ENCODE data around the gene TMX1. TPM values are rescaled to one million over a fixed set of nuclear protein-coding genes. Genes with fewer than 3 reads are reported as not detected.

The TMX1 gene
- total and polyA plus RNA-seq, 10 of the 15 experiments (the other 5 are each of a cell fraction or from before 2014, with no cell fraction given) = 29.1 to 152 (median 52.0) TPM

GRCh38 chr14:51244591-51244990 lies 4.5 kb downstream of the TMX1 start:
- H3K4me2 ChIP-seq (ENCODE audit: control insufficient read depth, insufficient read depth) = peak overlapping the region; percentile 84
- ATAC-seq (no peak), DNase-seq (ENCODE audit: low read depth, low spot score) (no peak), FAIRE-seq (no peak)
- peaks cover 0 to 16% of the 10 kb centered on the region in 2 experiments; a peak in 1 of 4 replicates for H3K36me3 ChIP-seq (ENCODE audit: control insufficient read depth in 2 of 2, insufficient read depth in 2 of 2, low read length in 1 of 2)
- ChIA-PET RAD21 (ENCODE audit: unreplicated experiment) (no interaction called here), CTCF (no interaction called here), POLR2A (interaction anchor here (0.6 kb wide), 1 partner anchor 1875 kb away, joined by 3 read pairs; no protein-coding TSS in a partner anchor), SMC1A (ENCODE audit: uncharacterized antibody, unreplicated experiment) (interaction anchor here (0.9 kb wide), 1 partner anchor 42 kb away, joined by 3 read pairs; no protein-coding TSS in a partner anchor)
- H3K4me3 ChIP-seq = peak overlapping the region; percentile 93; the same call in 1 of the 2 replicates
- 97% methylated on average over 5 of the region's 5 CpGs for WGBS (ENCODE audit: insufficient coverage, insufficient replicate concordance, low lambda C conversion rate, missing lambda C conversion rate)
- H3K9me3 ChIP-seq (replicated peaks; ENCODE audit: control insufficient read depth, insufficient read depth, low read length) = no peaks in the 10 kb centered on the region
- peaks cover 76% of the 10 kb centered on the region for H3K79me2 ChIP-seq (ENCODE audit: control insufficient read depth, insufficient read depth, low read length)
- TF ChIP-seq POU2F2 (IDR thresholded peaks at IDR 0.05; ENCODE audit: borderline replicate concordance, low read depth, low read length) = no peak
- TF ChIP-seq, protein P1, sequence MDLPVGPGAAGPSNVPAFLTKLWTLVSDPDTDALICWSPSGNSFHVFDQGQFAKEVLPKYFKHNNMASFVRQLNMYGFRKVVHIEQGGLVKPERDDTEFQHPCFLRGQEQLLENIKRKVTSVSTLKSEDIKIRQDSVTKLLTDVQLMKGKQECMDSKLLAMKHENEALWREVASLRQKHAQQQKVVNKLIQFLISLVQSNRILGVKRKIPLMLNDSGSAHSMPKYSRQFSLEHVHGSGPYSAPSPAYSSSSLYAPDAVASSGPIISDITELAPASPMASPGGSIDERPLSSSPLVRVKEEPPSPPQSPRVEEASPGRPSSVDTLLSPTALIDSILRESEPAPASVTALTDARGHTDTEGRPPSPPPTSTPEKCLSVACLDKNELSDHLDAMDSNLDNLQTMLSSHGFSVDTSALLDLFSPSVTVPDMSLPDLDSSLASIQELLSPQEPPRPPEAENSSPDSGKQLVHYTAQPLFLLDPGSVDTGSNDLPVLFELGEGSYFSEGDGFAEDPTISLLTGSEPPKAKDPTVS (IDR thresholded peaks at IDR 0.05; ENCODE audit: low read depth, low read length) = no peak
- peaks cover 23% of the 10 kb centered on the region for H3K4me1 ChIP-seq (ENCODE audit: control insufficient read depth, insufficient read depth, low read length)
- intact Hi-C loops (cut with micrococcal nuclease; ENCODE audit: unreplicated experiment) (no loop called here), in situ Hi-C loops (cut with MboI) (no loop called here)
- H3K9ac ChIP-seq (ENCODE audit: control insufficient read depth, insufficient read depth, low read length) = no peak overlapping the region
- BruUV-seq (replicated peaks) = no TSS peak
- no peaks in the 10 kb centered on the region for H3K27me3 ChIP-seq (replicated peaks in 1 of 2; ENCODE audit: control insufficient read depth in 2 of 2, insufficient read depth in 2 of 2, low read length in 1 of 2)
- H2AFZ ChIP-seq (ENCODE audit: control insufficient read depth, low read depth, low read length) = no peak overlapping the region
- no peak overlapping the region for H3K27ac ChIP-seq (ENCODE audit: control insufficient read depth, insufficient read depth)
- H4K20me1 ChIP-seq (ENCODE audit: control insufficient read depth, insufficient read depth) = no peaks in the 10 kb centered on the region; the same call in 1 of the 2 replicates

GRCh38 chr14:51246032-51246431 lies 6.0 kb downstream of the TMX1 start:
- H3K27me3 ChIP-seq (replicated peaks in 1 of 2; ENCODE audit: control insufficient read depth in 2 of 2, insufficient read depth in 2 of 2, low read length in 1 of 2) = no peaks in the 10 kb centered on the region
- DNase-seq (ENCODE audit: low read depth, low spot score) = no peak
- ChIA-PET POLR2A (interaction anchor here (1.2 to 1.3 kb wide), 2 partner anchors 10 to 32 kb away, joined by 3 read pairs; no protein-coding TSS in a partner anchor), SMC1A (ENCODE audit: uncharacterized antibody, unreplicated experiment) (interaction anchor here (0.6 to 1.3 kb wide), 6 partner anchors 12 to 1650 kb away, joined by 3 read pairs; no protein-coding TSS in a partner anchor), CTCF (no interaction called here), RAD21 (ENCODE audit: unreplicated experiment) (no interaction called here)
- H3K9ac ChIP-seq (ENCODE audit: control insufficient read depth, insufficient read depth, low read length) = no peak overlapping the region
- BruUV-seq (replicated peaks) = no TSS peak
- FAIRE-seq = no peak
- no peak overlapping the region for H3K4me3 ChIP-seq
- H3K36me3 ChIP-seq (ENCODE audit: control insufficient read depth in 2 of 2, insufficient read depth in 2 of 2, low read length in 1 of 2) = peaks cover 0 to 20% of the 10 kb centered on the region in 2 experiments; a peak in 1 of 4 replicates
- no peak overlapping the region for H2AFZ ChIP-seq (ENCODE audit: control insufficient read depth, low read depth, low read length)
- ATAC-seq = no peak
- no peak overlapping the region for H3K4me2 ChIP-seq (ENCODE audit: control insufficient read depth, insufficient read depth)
- no peak overlapping the region for H3K27ac ChIP-seq (ENCODE audit: control insufficient read depth, insufficient read depth)
- H3K9me3 ChIP-seq (replicated peaks; ENCODE audit: control insufficient read depth, insufficient read depth, low read length) = no peaks in the 10 kb centered on the region
- in situ Hi-C loops (cut with MboI) (no loop called here), intact Hi-C loops (cut with micrococcal nuclease; ENCODE audit: unreplicated experiment) (loop anchor here (5.0 kb wide), 1 partner anchor 579 kb away; the partner anchor contains the start of gene SAV1)
- no peaks in the 10 kb centered on the region; the same call in 1 of the 2 replicates for H4K20me1 ChIP-seq (ENCODE audit: control insufficient read depth, insufficient read depth)
- H3K79me2 ChIP-seq (ENCODE audit: control insufficient read depth, insufficient read depth, low read length) = peaks cover 62% of the 10 kb centered on the region
- peaks cover 23% of the 10 kb centered on the region for H3K4me1 ChIP-seq (ENCODE audit: control insufficient read depth, insufficient read depth, low read length)
- 49% methylated on average over 4 of the region's 4 CpGs for WGBS (ENCODE audit: insufficient coverage, insufficient replicate concordance, low lambda C conversion rate, missing lambda C conversion rate)
- TF ChIP-seq, protein P2, sequence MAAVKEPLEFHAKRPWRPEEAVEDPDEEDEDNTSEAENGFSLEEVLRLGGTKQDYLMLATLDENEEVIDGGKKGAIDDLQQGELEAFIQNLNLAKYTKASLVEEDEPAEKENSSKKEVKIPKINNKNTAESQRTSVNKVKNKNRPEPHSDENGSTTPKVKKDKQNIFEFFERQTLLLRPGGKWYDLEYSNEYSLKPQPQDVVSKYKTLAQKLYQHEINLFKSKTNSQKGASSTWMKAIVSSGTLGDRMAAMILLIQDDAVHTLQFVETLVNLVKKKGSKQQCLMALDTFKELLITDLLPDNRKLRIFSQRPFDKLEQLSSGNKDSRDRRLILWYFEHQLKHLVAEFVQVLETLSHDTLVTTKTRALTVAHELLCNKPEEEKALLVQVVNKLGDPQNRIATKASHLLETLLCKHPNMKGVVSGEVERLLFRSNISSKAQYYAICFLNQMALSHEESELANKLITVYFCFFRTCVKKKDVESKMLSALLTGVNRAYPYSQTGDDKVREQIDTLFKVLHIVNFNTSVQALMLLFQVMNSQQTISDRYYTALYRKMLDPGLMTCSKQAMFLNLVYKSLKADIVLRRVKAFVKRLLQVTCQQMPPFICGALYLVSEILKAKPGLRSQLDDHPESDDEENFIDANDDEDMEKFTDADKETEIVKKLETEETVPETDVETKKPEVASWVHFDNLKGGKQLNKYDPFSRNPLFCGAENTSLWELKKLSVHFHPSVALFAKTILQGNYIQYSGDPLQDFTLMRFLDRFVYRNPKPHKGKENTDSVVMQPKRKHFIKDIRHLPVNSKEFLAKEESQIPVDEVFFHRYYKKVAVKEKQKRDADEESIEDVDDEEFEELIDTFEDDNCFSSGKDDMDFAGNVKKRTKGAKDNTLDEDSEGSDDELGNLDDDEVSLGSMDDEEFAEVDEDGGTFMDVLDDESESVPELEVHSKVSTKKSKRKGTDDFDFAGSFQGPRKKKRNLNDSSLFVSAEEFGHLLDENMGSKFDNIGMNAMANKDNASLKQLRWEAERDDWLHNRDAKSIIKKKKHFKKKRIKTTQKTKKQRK (IDR thresholded peaks at IDR 0.05; ENCODE audit: low read depth, low read length) = no peak
- TF ChIP-seq SRF (IDR thresholded peaks at IDR 0.05; ENCODE audit: low read depth in 2 of 2, low read length in 2 of 2) (peak; percentile 37 to 66; a peak in 2 of 4 replicates), NR2C2 (IDR thresholded peaks at IDR 0.05; ENCODE audit: borderline replicate concordance, control insufficient read depth, insufficient read length, low read depth) (no peak), PAX8 (IDR thresholded peaks at IDR 0.05) (no peak), JUND (IDR thresholded peaks at IDR 0.05; ENCODE audit: low read depth, low read length) (no peak)
